ENCODE measurements around the gene IFNK. TPM values are rescaled to one million over a fixed set of nuclear protein-coding genes. Genes with fewer than 3 reads are reported as not detected.

IFNK gene
- total RNA-seq, 1 experiment from 2014 or later = not detected

GRCh38 chr9:27497883-27498417, 26.1 kb upstream of the IFNK start:
- Histone ChIP-seq H3K4me2 (ENCODE audit: low read length) (no peak overlapping the region), H3K27ac (ENCODE audit: low read depth, low read length) (no peak overlapping the region), H3K9ac (ENCODE audit: low read length) (no peak overlapping the region), H3K9me3 (ENCODE audit: control insufficient read depth in 1 of 2, insufficient read depth in 1 of 2, low read depth in 1 of 2, low read length in 2 of 2) (no peaks in the 10 kb centered on the region), H2AFZ (ENCODE audit: low read depth, low read length, poor library complexity, severe bottlenecking) (no peak overlapping the region), H3K9me2 (ENCODE audit: insufficient read depth) (no peaks in the 10 kb centered on the region), H3K4me1 (ENCODE audit: control insufficient read depth in 1 of 2, insufficient read depth in 2 of 2, low read length in 2 of 2) (peaks cover 6 to 10% of the 10 kb centered on the region in 2 experiments; a peak in 3 of 4 replicates), H3K27me3 (ENCODE audit: insufficient read depth, low read length) (no peaks in the 10 kb centered on the region), H4K20me1 (ENCODE audit: insufficient read depth) (no peaks in the 10 kb centered on the region), H3K36me3 (ENCODE audit: control insufficient read depth in 1 of 2, insufficient read depth in 2 of 2, low read length in 2 of 2) (no peaks in the 10 kb centered on the region), H3K79me2 (ENCODE audit: insufficient read depth, low read length) (no peaks in the 10 kb centered on the region), H3K4me3 (replicated peaks in 1 of 2; ENCODE audit: low read depth in 1 of 2, low read length in 2 of 2) (no peak overlapping the region)
- ChIA-PET POLR2A (no interaction called here), CTCF (no interaction called here), RAD21 (ENCODE audit: low non-redundant PET in 1 of 2, low total read pairs in 2 of 2, uncharacterized antibody in 2 of 2, unreplicated experiment in 2 of 2) (no interaction called here)
- BruUV-seq (replicated peaks) = no TSS peak
- ATAC-seq (no peak), DNase-seq (ENCODE audit: low read depth, low spot score) (no peak)
- TF ChIP-seq SRF (IDR thresholded peaks at IDR 0.05; ENCODE audit: low read depth) = no peak
- no peak for TF ChIP-seq CTCF (IDR thresholded peaks at IDR 0.05 in 2 of 3, conservative IDR thresholded peaks at IDR 0.05 in 1 of 3; ENCODE audit: borderline replicate concordance in 1 of 3, insufficient read depth in 1 of 3, low read depth in 2 of 3, low read length in 2 of 3)
- no peak for TF ChIP-seq ZBTB33 (IDR thresholded peaks at IDR 0.05; ENCODE audit: extremely low read depth, insufficient replicate concordance, low read length)
- TF ChIP-seq ELF1 (IDR thresholded peaks at IDR 0.05; ENCODE audit: borderline replicate concordance, low read depth) = no peak
- TF ChIP-seq EZH2 (IDR thresholded peaks at IDR 0.05) = no peak
- TF ChIP-seq YY1 (IDR thresholded peaks at IDR 0.05; ENCODE audit: extremely low read depth, insufficient replicate concordance, low read depth, low read length) = no peak
- no peak for TF ChIP-seq SP1 (IDR thresholded peaks at IDR 0.05; ENCODE audit: low read depth)
- no peak for TF ChIP-seq MAX (IDR thresholded peaks at IDR 0.05)
- TF ChIP-seq FOSL1 (IDR thresholded peaks at IDR 0.05; ENCODE audit: low read depth) = no peak
- TF ChIP-seq REST (IDR thresholded peaks at IDR 0.05; ENCODE audit: low read depth) = no peak
- intact Hi-C loops (cut with micrococcal nuclease) = no loop called here
